GM21360 (cell line): ENCODE measurements around the gene LMBR1.
"Not testable (repeated sequence)": the region's sequence is repeated elsewhere in the genome, so short reads cannot be mapped to it uniquely, and the experiment has no call there.

Experiments used
- ATAC-seq: cut with Tn5 transposase; IDR thresholded peaks from one replicate; pipeline ENCODE4 v1.9.1; 2021; ENCODE audit warnings: mild to moderate bottlenecking, moderate library complexity; ENCODE audit not compliant: unreplicated experiment

The LMBR1 gene

GRCh38 chr7:156907656-156908055 is 14.7 kb upstream of the LMBR1 start:
- ATAC-seq: no peak

- no peak for ATAC-seq
These were observed 13.2 kb upstream of the LMBR1 start for GRCh38 chr7:156906200-156906649.

- ATAC-seq: no peak
These were observed 10.4 kb upstream of the LMBR1 start for GRCh38 chr7:156903232-156903909.

GRCh38 chr7:156900093-156900492 is 7.1 kb upstream of the LMBR1 start:
- not testable (repeated sequence) for ATAC-seq

- no peak for ATAC-seq
These were observed 6.0 kb upstream of the LMBR1 start for GRCh38 chr7:156898938-156899337.

GRCh38 chr7:156897673-156898072 is 4.7 kb upstream of the LMBR1 start:
- no peak for ATAC-seq

- no peak for ATAC-seq
These were observed 3.5 kb upstream of the LMBR1 start for GRCh38 chr7:156896388-156897022.

GRCh38 chr7:156895024-156895780 is 2.2 kb upstream of the LMBR1 start:
- ATAC-seq: no peak

- ATAC-seq: peak; percentile 29
These were observed 742 bp downstream of the LMBR1 start for GRCh38 chr7:156892081-156892800.

- no peak for ATAC-seq
These were observed 3.2 kb downstream of the LMBR1 start for GRCh38 chr7:156889746-156890145.

GRCh38 chr7:156889089-156889488 is 3.9 kb downstream of the LMBR1 start:
- no peak for ATAC-seq

GRCh38 chr7:156886020-156886795 is 6.8 kb downstream of the LMBR1 start:
- ATAC-seq: no peak

- no peak for ATAC-seq
These were observed 11.3 kb downstream of the LMBR1 start for GRCh38 chr7:156881679-156882078.

GRCh38 chr7:156875766-156876165 is 17.2 kb downstream of the LMBR1 start:
- no peak for ATAC-seq

- ATAC-seq: not testable (repeated sequence)
These were observed 24.6 kb downstream of the LMBR1 start for GRCh38 chr7:156868363-156868762.

GRCh38 chr7:156865493-156865892 is 27.5 kb downstream of the LMBR1 start:
- ATAC-seq: peak; percentile 68

- not testable (repeated sequence) for ATAC-seq
These were observed 31.0 kb downstream of the LMBR1 start for GRCh38 chr7:156862022-156862421.

- no peak for ATAC-seq
These were observed 31.8 kb downstream of the LMBR1 start for GRCh38 chr7:156861212-156861611.

GRCh38 chr7:156860099-156860498 is 32.9 kb downstream of the LMBR1 start:
- not testable (repeated sequence) for ATAC-seq

GRCh38 chr7:156858523-156858922 is 34.5 kb downstream of the LMBR1 start:
- no peak for ATAC-seq
